AG10803 (cell line): Measurements from ENCODE around the gene CTDP1.

Source experiments
- DNase-seq: peaks from one replicate; pipeline ENCODE4 v3.0.0; 2010; ENCODE audit warnings: low read depth
- H3K4me3 ChIP-seq: 2 replicates; pipeline ENCODE4 v1.5.1; 2011; ENCODE audit warnings: mild to moderate bottlenecking, low read length, control low read depth
- TF ChIP-seq, protein P1 (sequence below): conservative IDR thresholded peaks from 2 replicates; pipeline ENCODE4 v1.5.1; 2011; ENCODE audit warnings: mild to moderate bottlenecking, low read length, control low read depth, inconsistent platforms

CTDP1 gene

DNA sequence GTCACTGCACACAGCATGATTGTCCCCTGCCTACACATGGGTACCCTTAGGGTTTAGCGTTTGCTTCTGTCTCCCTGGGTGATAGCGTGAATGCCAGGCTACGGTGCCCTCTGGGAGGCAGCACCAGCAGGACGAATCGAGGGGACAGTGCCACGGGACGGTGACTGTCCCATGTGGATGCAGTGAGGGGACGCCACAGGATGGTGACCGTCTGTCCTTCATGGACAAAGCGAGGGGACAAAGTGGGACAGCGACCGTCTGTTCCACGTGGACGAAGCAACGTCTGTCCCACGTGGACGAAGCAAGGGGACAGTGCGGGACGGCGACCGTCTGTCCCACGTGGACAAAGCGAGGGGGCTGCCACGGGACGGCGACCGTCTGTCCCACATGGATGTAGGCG lies 25.7 kb downstream of the CTDP1 start:
- no peak for DNase-seq
- H3K4me3 ChIP-seq: no peak overlapping the region
- TF ChIP-seq, protein P1, sequence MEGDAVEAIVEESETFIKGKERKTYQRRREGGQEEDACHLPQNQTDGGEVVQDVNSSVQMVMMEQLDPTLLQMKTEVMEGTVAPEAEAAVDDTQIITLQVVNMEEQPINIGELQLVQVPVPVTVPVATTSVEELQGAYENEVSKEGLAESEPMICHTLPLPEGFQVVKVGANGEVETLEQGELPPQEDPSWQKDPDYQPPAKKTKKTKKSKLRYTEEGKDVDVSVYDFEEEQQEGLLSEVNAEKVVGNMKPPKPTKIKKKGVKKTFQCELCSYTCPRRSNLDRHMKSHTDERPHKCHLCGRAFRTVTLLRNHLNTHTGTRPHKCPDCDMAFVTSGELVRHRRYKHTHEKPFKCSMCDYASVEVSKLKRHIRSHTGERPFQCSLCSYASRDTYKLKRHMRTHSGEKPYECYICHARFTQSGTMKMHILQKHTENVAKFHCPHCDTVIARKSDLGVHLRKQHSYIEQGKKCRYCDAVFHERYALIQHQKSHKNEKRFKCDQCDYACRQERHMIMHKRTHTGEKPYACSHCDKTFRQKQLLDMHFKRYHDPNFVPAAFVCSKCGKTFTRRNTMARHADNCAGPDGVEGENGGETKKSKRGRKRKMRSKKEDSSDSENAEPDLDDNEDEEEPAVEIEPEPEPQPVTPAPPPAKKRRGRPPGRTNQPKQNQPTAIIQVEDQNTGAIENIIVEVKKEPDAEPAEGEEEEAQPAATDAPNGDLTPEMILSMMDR: no peak

DNA sequence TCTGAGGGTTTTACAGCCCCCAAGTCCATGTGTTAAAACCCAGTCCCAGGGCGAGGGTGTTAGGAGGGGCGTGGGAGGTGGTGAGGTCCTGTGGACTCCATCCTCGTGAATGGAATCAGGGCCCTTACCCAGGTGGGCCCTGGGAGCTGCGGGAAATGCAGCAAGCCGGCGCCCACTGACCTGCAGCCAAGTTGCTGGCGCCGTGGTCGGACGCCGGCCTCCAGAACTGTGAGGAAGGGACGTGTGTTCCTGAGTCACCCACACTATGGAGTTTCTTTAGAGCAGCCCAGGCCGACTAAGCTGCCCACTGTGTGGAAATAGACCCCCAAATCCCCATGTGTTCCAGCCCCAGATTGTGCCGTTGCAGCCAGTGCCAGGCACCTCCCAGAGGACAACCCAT lies 26.4 kb downstream of the CTDP1 start:
- H3K4me3 ChIP-seq: no peak overlapping the region
- TF ChIP-seq, protein P1: no peak
- no peak for DNase-seq

DNA sequence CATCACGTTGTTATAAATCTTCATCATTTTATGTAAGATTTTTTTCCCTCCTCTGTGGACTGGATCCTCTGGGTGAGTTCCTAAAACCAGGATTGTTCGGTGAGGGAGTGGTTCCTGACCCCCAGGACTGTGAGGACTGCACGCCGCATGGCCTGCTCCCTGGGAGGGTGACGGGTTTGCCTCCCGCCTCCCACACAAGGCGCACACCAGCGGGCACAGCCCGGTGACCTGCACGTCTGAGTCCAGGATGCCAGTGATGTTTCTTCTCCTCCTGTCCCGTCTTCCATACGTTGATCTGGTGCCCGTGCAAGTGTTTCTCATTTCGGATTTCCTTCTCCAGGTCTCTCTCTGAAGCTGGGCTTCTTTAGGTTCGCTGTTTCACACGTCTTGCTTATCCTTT lies 27.1 kb downstream of the CTDP1 start:
- TF ChIP-seq, protein P1: no peak
- DNase-seq: no peak
- no peak overlapping the region for H3K4me3 ChIP-seq

DNA sequence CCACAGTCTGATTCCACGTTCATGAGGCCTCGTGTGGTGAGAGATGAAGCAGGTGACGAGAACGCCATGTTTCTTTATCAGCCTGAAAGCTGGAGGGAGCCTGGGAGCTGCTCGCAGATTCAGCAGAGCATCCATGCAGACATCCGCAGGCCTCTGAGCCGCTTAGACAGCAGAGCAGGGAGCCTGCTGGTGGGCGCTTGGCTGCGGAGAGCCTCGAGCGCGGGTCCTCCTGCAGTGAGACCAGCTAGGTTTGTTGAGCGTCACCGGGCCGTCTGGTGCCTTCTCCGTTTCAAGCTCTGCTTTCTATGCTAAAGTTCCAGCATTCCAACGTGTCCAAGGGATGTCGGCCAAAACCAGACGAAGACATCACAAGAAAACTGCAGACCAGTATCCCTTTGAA lies 27.6 kb downstream of the CTDP1 start:
- DNase-seq: no peak
- H3K4me3 ChIP-seq: no peak overlapping the region
- TF ChIP-seq, protein P1: no peak

DNA sequence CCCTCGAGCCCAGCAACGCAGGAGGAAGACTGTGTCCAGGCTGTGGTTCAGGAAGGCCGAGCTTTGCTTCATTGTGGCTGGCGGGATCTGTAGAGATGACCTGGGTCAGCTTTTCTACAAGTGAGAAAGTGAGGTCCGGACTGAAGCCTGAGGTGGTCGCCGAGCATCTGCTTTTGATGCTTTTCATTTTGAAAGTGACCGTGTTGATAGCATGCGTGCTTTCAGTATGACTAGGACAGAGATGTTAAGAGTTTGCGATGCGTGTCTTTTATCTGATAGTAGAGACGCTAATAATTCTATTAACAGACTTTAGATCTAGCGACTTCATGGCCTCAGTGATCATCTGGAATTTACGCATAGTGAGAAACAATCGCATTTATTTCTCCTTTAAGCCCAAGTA lies 28.1 kb downstream of the CTDP1 start:
- H3K4me3 ChIP-seq: no peak overlapping the region
- no peak for DNase-seq
- TF ChIP-seq, protein P1: no peak

DNA sequence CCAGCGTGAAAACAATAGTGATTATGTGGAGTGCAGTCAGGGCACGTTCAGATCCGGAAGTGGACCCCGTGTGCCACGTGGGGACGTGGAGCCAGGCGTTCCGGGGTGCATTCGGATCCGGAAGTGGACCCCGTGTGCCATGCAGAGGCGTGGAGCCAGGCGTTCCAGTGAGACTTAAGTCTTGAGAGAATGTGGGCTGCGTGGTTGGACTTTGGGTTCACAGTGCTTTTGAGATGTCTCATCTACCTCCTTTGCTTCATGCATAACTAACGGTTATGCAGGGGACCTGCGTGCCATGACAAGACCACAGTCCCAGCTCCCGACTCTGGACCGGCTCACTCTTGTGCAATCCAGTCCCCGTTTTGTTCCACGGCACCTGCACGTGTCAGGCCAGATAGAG lies 28.8 kb downstream of the CTDP1 start:
- TF ChIP-seq, protein P1: no peak

DNA sequence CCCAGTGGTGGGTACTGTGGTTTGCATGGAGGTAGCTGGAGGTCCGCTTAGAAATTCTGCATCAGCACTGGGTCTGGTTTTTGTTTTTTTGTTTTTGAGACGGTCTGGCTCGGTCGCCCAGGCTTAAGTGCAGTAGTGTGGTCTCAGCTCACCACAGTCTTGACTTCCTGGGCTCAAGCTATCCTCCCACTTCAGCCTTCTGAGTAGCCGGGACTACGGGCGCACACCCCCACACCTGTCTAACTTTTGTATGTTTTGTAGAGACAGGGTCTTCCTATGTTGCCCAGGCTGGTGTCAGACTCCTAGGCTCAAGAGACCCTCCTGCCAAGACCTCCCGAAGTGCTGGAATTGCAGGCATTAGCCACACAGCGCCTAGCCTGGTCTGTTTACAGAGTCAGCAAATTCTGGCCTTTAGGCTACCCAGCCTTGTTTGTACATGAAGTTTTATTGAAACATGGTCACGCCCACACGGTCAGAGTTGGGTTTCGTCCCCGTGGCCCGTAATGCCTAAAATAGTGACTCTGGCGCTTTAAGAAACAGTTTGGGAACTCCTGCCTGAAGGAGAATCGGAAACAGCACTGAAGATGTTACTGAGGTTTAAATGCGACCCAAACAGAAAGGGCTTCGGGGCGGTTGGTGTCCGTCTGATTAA lies 32.7 kb downstream of the CTDP1 start:
- TF ChIP-seq, protein P1: no peak
- no peak overlapping the region for H3K4me3 ChIP-seq
- no peak for DNase-seq

More for the DNA sequence above, 28.8 kb downstream of the CTDP1 start:
- no peak for DNase-seq
- H3K4me3 ChIP-seq: no peak overlapping the region
